ENCODE results near the gene TDP2.

TDP2 gene

DNA sequence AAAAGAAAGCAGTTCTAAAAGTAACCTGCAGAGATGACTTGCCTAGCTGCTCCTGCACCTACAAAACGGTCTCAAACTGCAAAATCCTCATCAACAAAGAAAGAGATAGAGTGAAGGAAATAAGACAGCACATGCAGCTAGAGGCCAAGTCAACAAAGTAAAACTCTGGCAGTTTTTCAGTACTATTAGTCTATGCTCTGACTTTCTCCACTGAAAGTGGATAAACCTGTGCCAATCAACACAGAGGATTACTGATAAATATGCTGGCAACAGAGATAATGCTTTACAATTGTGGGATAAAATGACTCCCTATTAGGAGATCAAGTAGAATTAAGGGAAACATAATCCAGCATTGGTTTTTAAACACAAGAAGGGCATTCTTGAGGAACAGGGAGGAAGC is 34.1 kb downstream of the TDP2 start:
- TF ChIP-seq, protein P1, sequence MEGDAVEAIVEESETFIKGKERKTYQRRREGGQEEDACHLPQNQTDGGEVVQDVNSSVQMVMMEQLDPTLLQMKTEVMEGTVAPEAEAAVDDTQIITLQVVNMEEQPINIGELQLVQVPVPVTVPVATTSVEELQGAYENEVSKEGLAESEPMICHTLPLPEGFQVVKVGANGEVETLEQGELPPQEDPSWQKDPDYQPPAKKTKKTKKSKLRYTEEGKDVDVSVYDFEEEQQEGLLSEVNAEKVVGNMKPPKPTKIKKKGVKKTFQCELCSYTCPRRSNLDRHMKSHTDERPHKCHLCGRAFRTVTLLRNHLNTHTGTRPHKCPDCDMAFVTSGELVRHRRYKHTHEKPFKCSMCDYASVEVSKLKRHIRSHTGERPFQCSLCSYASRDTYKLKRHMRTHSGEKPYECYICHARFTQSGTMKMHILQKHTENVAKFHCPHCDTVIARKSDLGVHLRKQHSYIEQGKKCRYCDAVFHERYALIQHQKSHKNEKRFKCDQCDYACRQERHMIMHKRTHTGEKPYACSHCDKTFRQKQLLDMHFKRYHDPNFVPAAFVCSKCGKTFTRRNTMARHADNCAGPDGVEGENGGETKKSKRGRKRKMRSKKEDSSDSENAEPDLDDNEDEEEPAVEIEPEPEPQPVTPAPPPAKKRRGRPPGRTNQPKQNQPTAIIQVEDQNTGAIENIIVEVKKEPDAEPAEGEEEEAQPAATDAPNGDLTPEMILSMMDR (IDR thresholded peaks at IDR 0.05; ENCODE audit: borderline replicate concordance, control extremely low read depth, extremely low read depth, insufficient read depth, missing control alignments), result no peak
- DNase-seq (ENCODE audit: low spot score), result no peak
- in situ Hi-C loops (cut with MboI; ENCODE audit: low sequenced_read_pairs, unreplicated experiment), result no loop called here

DNA sequence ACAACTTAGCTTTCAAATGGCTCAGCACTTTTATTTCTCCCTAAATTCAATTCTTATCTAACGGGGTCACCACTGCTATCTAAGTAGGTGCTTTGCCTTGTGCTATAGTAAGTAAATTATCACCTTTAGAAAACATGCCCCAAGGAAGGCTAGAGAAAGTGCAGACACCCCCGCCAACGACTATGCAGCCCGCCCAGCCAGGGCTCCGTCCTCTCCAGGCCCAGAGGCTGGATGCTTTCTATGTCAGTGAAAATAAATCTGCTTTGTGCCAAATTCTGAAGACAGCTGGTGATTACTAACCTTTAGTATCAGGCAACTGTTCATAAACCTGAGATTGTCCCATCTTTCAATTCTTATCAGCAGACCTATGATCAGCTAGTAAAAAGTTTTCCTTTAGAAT is 35.0 kb downstream of the TDP2 start:
- DNase-seq (ENCODE audit: low spot score), result no peak
- in situ Hi-C loops (cut with MboI; ENCODE audit: low sequenced_read_pairs, unreplicated experiment), result no loop called here
- TF ChIP-seq, protein P1 (IDR thresholded peaks at IDR 0.05; ENCODE audit: borderline replicate concordance, control extremely low read depth, extremely low read depth, insufficient read depth, missing control alignments), result no peak

DNA sequence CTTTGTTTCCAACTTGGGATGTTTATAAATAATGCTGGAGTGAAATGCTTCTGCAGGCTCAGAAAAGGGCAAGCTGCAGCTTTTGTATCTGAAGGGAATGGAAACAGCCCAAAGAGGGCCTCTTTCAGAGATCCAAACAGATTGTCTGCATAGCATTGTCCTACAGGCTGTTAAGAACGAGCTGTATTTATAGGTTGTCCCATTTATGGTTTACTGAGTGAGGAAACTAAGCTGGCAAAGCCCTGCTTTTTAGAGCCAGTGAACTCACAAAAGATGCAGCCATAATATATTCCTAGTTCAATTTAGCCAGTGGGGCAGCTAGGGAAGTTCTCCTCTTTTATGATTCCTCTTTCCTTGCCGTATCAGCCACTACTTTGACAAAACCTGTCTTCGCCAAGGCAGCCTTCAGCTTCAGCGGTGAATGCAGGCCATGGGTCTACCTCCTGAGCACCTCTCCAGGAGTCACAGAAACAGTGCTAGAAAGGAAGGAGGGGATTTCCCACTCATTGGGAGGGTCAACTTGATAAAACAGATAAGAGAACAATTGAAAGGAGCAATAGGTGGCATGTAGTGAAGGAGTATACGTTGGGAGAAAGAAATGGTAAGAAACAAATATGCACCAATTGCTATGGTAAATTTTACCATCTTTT is 35.7 kb downstream of the TDP2 start:
- DNase-seq (ENCODE audit: low spot score), result no peak
- TF ChIP-seq, protein P1 (IDR thresholded peaks at IDR 0.05; ENCODE audit: borderline replicate concordance, control extremely low read depth, extremely low read depth, insufficient read depth, missing control alignments), result no peak
- in situ Hi-C loops (cut with MboI; ENCODE audit: low sequenced_read_pairs, unreplicated experiment), result no loop called here

DNA sequence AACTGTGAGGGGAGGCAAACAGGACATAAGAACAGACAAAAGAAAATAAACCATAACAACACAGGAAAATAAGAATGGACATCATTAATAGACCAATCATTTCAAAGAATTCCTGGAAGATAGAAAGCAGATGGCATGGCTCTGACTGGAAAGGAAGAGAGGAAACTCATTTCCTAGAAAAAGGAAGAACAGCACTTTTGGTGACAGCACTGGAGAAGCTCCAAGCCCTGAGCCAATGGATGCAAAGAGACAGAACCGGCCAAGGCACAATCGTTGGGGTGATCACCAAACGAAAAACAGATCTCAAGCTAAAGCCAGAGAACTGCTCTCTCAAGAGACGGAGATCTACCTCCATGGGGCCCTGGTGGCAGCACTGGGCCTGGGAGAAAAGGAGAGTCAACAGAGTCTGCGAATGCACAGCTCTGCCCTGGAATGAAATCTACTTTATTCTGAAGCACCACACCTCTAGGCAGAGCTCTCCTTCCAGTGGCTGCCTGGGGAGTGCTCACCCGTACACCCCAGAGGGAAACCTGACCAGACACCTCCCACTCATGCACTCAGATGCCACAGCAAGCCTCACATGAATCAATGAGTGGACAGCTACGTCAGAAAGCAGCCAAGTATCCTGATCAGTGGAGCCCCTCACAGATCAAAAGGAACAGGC is 44.9 kb downstream of the TDP2 start:
- no peak for DNase-seq (ENCODE audit: low spot score)
- in situ Hi-C loops (cut with MboI; ENCODE audit: low sequenced_read_pairs, unreplicated experiment), result no loop called here
- TF ChIP-seq, protein P1 (IDR thresholded peaks at IDR 0.05; ENCODE audit: borderline replicate concordance, control extremely low read depth, extremely low read depth, insufficient read depth, missing control alignments), result no peak

DNA sequence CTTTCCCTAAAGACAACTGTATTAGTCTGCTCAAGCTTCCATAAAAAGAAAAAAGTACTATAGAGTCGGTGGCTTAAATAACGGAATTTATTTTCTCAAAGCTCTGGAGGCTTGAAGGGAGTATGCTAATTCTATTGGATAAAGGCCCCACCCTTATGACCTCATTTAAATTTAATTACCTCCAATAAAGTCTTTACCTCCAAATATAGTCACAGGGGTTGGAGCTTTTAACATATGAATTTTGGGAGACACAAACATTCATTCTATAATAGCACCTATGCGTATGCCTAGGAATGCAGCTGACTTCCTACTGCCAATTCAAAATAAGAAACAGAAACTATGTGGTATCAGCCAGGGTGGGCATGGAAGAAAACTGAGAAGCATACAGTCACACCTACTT is 46.1 kb downstream of the TDP2 start:
- DNase-seq (ENCODE audit: low spot score), result no peak
- in situ Hi-C loops (cut with MboI; ENCODE audit: low sequenced_read_pairs, unreplicated experiment), result no loop called here
- TF ChIP-seq, protein P1 (IDR thresholded peaks at IDR 0.05; ENCODE audit: borderline replicate concordance, control extremely low read depth, extremely low read depth, insufficient read depth, missing control alignments), result no peak

DNA sequence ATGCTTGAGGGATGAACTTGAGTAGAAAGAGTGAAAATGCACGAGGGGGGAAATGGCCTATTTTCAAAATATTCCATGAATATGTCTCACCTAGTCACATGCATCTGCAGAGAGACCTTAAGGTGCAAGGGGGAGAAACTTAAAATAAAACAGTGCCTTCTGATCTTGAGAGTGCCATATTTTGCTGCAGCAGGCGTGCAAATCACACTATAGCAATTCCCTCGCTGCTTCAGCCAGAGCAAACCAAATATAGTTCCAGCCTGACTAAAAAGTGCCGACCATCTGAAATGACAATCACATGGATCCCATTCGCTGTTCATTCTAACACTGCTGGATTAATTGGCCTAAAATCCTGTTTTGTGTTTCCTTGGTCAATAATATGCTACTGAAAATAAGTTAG is 47.0 kb downstream of the TDP2 start:
- DNase-seq (ENCODE audit: low spot score), result no peak
- TF ChIP-seq, protein P1 (IDR thresholded peaks at IDR 0.05; ENCODE audit: borderline replicate concordance, control extremely low read depth, extremely low read depth, insufficient read depth, missing control alignments), result no peak
- in situ Hi-C loops (cut with MboI; ENCODE audit: low sequenced_read_pairs, unreplicated experiment), result no loop called here
